ENCODE data around the gene VWA3B.

Gene VWA3B

GRCh38 chr2:98346311-98347236 lies 259.6 kb downstream of the VWA3B start, which contains the start of gene CNGA3:
Gene CNGA3 (plus strand): TSS chr2:98346456. CDS start chr2:98369976, 23,520 bp downstream.
- no peak for DNase-seq

GRCh38 chr2:98347298-98348065 lies 260.5 kb downstream of the VWA3B start:
- no peak for DNase-seq

- DNase-seq = no peak
Observed at GRCh38 chr2:98348066-98348561, 261.1 kb downstream of the VWA3B start.

- no peak for DNase-seq
Observed at GRCh38 chr2:98350411-98350810, 263.4 kb downstream of the VWA3B start.

GRCh38 chr2:98355881-98356280 lies 268.9 kb downstream of the VWA3B start:
- no peak for DNase-seq

- DNase-seq = no peak
Observed at GRCh38 chr2:98356729-98357128, 269.8 kb downstream of the VWA3B start.

GRCh38 chr2:98357849-98358248 lies 270.9 kb downstream of the VWA3B start:
- no peak for DNase-seq

GRCh38 chr2:98359986-98360385 lies 273.0 kb downstream of the VWA3B start:
- DNase-seq = no peak

Measured in NCI-H510A (cell line).